HL-60 (cell line): ENCODE data around the gene SORCS2.

ENCODE experiments used
- DNase-seq, 2 experiments: peaks; one replicate each; pipeline ENCODE4 v3.0.0-alpha.2; 2010 to 2020; ENCODE audit warnings: low read depth in 1 of 2, low spot score in 1 of 2
- H3K27ac ChIP-seq: fragments of 250-450 bp; sonication (Bioruptor Pico); replicated peaks from 2 replicates; pipeline ENCODE4 v1.5.1; 2020; ENCODE audit warnings: mild to moderate bottlenecking, moderate library complexity
- H3K27me3 ChIP-seq: fragments of 250-450 bp; sonication (Bioruptor Pico); 2 replicates; pipeline ENCODE4 v1.5.1; 2021; ENCODE audit warnings: mild to moderate bottlenecking, moderate library complexity; ENCODE audit not compliant: insufficient read depth, poor library complexity, severe bottlenecking
- H3K4me3 ChIP-seq: replicated peaks from 2 replicates; pipeline ENCODE4 v1.5.1; 2011; ENCODE audit warnings: mild to moderate bottlenecking, control low read depth, low read length; ENCODE audit not compliant: insufficient read depth
- GABPA ChIP-seq: IDR thresholded peaks from 2 replicates; pipeline ENCODE4 v1.6.1; 2012; ENCODE audit warnings: low read depth
- POLR2AphosphoS5 ChIP-seq: IDR thresholded peaks from 2 replicates; pipeline ENCODE4 v1.6.1; 2012; ENCODE audit warnings: low read depth
- SPI1 ChIP-seq: IDR thresholded peaks from 2 replicates; pipeline ENCODE4 v1.6.1; 2012; ENCODE audit warnings: low read depth, mild to moderate bottlenecking, borderline replicate concordance
- TF ChIP-seq, protein P1 (sequence below): IDR thresholded peaks from 2 replicates; pipeline ENCODE4 v1.6.1; 2012; ENCODE audit warnings: low read depth; ENCODE audit not compliant: insufficient replicate concordance
- TF ChIP-seq, protein P2 (sequence below): IDR thresholded peaks from one replicate; pipeline ENCODE4 v1.5.1; 2011; ENCODE audit warnings: low read length, control low read depth, inconsistent platforms; ENCODE audit not compliant: insufficient read depth

SORCS2 gene

DNA sequence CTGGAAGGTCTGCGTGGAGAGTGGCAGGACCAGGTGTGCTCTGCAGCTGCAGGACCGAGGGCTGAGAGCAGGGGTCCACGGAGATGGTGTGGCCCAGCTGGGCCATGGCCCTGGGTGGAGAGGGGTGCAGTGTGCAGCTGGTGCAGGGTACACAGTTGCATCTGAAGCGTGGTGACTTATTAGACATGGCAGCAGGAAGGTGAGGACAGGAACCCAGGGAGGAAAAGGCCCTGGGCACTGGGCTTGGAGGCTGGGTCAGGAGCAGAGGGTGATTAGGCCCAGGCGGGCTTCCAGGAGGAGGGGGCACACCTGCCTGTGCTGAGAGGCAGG, 457.0 kb downstream of the SORCS2 start:
- H3K27ac ChIP-seq, result peak overlapping the region; percentile 53

DNA sequence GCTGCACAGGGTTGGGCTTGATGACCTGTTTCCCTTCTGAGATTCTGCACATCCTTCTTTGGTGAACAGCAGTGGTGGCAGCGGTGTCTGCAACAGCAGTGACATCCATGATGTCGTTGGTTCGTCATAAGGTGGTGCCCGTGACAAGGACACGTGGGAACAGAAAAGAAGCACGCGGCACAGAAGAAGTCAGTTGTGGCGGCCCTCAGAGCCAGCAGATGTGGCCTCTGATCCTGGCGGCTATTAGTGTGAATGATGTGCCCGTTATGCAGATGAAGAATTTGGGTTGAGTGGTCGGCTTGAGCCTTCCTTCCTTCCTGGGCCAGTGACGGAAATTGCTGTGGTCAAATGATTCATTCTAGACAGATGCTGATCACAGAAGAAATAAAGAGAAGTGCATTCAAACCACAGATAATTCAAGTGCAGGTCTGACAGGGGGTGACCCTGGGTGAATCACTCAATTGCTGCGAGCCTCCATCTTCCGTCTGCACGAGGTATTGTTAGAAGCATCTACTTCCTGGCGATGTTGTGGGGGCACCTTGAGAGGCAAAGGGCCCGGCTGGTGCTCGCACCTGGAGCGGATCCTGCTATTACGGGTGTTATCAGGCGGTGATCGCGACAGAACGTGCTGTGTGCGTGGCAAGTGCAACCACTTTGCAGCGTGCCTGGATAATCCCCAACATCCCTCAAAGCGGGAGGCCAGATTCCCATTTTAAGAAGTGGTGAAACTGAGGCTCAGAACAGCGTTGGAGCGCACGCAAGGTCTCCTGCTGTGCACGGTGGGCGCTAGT, 457.6 kb downstream of the SORCS2 start:
- no peak overlapping the region for H3K4me3 ChIP-seq
- peak; percentile 16 to 68 for DNase-seq
- TF ChIP-seq, protein P1, sequence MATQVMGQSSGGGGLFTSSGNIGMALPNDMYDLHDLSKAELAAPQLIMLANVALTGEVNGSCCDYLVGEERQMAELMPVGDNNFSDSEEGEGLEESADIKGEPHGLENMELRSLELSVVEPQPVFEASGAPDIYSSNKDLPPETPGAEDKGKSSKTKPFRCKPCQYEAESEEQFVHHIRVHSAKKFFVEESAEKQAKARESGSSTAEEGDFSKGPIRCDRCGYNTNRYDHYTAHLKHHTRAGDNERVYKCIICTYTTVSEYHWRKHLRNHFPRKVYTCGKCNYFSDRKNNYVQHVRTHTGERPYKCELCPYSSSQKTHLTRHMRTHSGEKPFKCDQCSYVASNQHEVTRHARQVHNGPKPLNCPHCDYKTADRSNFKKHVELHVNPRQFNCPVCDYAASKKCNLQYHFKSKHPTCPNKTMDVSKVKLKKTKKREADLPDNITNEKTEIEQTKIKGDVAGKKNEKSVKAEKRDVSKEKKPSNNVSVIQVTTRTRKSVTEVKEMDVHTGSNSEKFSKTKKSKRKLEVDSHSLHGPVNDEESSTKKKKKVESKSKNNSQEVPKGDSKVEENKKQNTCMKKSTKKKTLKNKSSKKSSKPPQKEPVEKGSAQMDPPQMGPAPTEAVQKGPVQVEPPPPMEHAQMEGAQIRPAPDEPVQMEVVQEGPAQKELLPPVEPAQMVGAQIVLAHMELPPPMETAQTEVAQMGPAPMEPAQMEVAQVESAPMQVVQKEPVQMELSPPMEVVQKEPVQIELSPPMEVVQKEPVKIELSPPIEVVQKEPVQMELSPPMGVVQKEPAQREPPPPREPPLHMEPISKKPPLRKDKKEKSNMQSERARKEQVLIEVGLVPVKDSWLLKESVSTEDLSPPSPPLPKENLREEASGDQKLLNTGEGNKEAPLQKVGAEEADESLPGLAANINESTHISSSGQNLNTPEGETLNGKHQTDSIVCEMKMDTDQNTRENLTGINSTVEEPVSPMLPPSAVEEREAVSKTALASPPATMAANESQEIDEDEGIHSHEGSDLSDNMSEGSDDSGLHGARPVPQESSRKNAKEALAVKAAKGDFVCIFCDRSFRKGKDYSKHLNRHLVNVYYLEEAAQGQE, result no peak
- TF ChIP-seq GABPA, result no peak
- no peak for TF ChIP-seq SPI1
- TF ChIP-seq, protein P2, sequence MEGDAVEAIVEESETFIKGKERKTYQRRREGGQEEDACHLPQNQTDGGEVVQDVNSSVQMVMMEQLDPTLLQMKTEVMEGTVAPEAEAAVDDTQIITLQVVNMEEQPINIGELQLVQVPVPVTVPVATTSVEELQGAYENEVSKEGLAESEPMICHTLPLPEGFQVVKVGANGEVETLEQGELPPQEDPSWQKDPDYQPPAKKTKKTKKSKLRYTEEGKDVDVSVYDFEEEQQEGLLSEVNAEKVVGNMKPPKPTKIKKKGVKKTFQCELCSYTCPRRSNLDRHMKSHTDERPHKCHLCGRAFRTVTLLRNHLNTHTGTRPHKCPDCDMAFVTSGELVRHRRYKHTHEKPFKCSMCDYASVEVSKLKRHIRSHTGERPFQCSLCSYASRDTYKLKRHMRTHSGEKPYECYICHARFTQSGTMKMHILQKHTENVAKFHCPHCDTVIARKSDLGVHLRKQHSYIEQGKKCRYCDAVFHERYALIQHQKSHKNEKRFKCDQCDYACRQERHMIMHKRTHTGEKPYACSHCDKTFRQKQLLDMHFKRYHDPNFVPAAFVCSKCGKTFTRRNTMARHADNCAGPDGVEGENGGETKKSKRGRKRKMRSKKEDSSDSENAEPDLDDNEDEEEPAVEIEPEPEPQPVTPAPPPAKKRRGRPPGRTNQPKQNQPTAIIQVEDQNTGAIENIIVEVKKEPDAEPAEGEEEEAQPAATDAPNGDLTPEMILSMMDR, result no peak
- TF ChIP-seq POLR2AphosphoS5, result no peak
- no peaks in the 10 kb centered on the region for H3K27me3 ChIP-seq
- H3K27ac ChIP-seq, result peak overlapping the region; percentile 53

More for the DNA sequence above, 457.0 kb downstream of the SORCS2 start:
- Histone ChIP-seq H3K4me3 (no peak overlapping the region), H3K27me3 (no peaks in the 10 kb centered on the region)
- TF ChIP-seq, protein P1, result no peak
- TF ChIP-seq POLR2AphosphoS5 (no peak), GABPA (no peak), SPI1 (no peak)
- TF ChIP-seq, protein P2, result no peak
- DNase-seq, result no peak

DNA sequence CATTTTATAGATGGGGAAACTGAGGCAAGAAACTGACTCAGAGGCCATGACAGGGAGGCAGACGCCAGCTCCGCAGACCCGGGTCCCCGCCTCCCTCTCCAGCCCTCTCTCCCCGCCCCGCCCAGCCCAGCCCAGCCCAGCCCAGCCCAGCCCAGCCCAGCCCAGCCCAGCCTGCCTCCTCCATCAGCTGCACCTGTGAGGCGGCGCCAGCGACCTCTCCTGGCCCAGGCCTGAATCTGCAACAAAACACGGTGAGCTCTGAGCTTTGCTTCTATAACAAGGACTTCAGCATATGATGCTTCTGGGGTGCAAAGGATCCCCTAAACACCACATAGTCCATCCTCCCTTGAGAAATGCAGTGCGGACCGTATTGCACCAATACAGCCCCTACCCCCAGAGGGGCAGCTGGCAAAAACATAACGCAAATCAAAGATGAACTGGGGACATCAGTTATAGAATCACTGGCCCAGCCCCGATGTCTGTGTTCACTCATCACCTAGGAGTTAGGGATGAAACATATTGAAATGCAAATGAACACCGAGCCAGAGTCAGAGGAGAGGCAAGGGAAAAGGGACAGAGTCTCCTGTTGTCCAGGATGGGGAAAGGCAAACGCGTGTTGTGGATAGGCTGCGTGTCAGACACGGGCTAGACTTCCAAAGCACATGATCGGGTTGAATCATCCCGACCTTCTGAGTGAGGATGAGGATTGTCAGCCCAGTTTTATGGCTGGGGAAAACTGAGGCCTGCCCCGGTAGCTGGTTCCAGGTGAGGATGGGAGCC, 458.5 kb downstream of the SORCS2 start:
- DNase-seq, result no peak
- Histone ChIP-seq H3K27ac (no peak overlapping the region), H3K27me3 (no peaks in the 10 kb centered on the region), H3K4me3 (no peak overlapping the region)
- no peak for TF ChIP-seq GABPA
- TF ChIP-seq, protein P1, result no peak
- no peak for TF ChIP-seq SPI1
- TF ChIP-seq, protein P2, result no peak
- no peak for TF ChIP-seq POLR2AphosphoS5
